Activated CD4-positive, CD25-positive, alpha-beta regulatory T cell treated with anti-CD3 and anti-CD28 coated beads, Interleukin-2, amount 50 U/mL, for 16 hours (primary cell): Measurements from ENCODE around the gene PIGU.
"Not testable (repeated sequence)": the region's sequence is repeated elsewhere in the genome, so short reads cannot be mapped to it uniquely, and the experiment has no call there.

ENCODE experiments used
- DNase-seq: peaks from one replicate; pipeline ENCODE4 v3.0.0-alpha.2; 2020; ENCODE audit warnings: low read depth, low spot score

Gene PIGU

DNA sequence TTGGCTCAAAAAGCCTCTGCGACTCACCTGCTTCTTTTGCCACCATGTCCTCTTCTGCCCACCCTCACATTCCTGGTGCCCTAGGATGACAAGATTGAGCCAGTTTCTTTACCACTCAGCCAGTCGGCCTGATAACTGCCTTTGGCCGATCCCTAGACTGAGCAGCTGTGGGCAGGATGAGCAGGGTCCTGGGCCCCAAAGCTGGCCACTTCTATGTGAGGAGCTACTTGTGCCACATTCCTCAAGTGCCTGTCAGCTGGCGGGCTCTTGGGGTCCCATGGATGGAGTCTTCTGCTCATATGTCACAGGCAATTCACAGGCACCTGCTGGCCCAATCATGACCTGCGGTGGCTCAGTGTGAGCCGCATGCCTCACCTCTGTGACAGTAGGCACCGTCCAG, 144.1 kb downstream of the PIGU start:
- no peak for DNase-seq

DNA sequence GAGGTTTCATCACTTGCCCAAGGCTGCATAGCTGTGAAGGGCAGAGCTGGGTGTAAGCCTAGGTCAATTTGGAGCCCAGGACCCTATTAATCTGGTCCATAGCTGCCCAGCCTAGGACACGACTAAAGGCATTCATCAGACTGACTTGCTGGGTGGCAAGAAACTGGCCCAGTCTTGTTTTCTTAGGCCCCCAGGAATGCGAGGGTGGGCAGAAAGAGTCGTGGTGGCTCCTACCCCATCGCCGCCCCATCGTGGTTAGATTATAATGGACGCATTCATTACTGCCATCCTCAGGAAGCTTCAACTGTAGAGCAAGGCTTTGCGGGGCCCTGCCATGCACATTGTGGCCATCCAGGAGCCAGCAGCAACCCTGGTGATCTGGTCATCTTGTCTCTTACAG, 144.6 kb downstream of the PIGU start:
- no peak for DNase-seq

DNA sequence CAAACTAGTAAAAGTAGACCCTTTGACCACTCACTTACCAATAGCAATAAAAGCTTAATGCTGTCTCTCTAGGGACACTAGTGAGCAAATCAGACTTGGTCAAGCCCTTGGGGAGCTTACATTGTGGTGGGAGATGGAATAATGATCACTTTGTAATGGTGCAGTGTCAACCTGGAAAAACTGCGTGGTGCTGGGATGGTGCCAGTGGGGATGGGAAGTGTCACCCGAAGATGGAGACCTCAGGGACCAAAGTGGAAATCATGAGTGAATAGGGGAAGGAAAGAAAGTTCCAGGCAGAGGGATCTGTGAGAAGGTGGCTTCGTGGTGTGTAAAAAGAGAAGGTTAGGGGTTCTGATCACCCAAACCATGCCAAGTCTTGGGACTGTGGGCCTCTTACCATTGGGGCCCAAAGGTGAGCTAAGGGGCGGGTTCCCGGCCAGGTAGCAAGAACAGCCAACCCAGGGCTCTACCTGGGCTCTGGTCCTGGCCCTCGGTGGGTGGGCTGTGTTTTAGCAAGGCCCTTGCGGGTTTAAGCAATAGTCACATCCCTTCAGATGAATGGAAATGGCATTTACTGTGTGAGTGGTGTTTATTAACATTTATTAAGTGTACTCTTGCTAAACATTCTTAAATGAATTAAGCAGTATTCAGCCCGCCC, 145.2 kb downstream of the PIGU start:
- DNase-seq, result no peak

DNA sequence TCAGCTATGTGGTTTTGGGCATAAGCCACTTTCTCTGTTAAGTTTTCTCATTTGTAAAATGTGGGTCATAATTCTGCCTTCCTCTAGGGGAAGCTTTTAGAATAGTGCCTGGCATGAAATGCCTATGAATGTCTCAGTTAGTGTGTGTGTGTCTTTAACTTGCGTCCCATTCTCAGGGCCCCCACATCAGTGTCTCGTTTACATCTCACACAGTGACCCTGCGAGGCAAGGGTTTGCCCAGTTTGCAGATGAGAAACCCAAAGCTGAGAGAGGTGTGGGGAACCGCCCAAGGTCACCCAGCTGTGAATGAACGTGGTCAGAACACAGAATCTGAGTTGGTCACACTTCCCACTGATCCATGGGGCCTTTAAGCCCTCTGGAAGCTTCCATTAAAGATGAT, 146.6 kb downstream of the PIGU start:
- no peak for DNase-seq

DNA sequence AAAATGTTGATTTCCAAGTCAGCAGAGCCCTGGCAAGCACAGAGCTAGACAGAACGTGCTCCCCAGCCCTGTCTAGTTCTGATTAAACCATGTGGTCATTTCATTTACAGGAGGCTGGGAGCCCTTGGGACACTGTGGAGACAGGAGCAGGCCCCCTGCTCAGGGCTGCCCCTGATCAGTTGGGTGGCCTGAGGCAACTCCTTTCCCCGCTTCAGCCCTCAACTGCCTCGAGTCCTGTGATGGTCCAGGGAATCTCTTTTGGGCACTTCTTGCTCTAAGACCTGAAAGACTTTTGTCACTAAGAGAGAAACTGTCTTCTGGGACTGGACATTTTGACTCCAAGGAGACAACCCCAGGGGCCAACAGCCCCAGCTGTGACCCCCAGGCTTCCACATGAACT, 147.2 kb downstream of the PIGU start:
- no peak for DNase-seq

DNA sequence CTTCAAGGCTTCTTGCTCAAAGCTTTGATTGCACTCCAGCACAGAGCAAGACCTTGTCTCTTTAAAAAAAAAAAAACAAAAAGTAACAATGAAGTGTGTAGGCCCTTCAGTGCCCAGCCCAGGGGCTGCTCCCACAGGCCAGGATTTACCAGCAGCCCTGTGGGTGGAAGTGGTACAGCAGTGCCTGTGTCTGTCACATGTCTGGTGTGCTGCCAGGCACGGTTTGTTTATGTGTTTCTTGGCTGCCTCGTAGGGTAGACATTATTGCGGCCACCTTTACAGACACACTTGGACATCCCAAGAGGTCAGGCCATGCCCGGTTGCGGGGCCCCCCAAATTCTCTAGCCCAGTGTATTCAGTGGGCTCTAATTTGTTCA, 148.0 kb downstream of the PIGU start:
- DNase-seq, result no peak

DNA sequence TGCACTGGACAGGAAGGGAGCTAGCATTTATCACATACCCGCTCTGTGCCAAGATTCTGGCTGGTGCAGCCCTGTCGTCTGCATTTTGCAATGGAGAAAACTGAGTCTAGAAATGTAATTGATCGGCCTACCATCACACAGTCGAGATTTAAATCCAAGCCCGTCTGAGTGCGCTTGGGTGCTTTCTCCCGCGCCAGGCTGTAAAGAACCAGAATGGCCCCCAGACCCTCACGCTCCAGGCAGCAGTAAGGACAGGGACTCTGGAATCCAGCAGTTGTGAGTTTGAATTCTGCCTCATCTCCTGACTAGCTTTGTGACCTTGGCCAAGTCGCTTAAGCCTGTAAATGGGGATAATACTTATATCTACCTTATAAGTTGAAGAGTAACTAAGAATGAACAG, 149.9 kb downstream of the PIGU start:
- DNase-seq, result no peak

DNA sequence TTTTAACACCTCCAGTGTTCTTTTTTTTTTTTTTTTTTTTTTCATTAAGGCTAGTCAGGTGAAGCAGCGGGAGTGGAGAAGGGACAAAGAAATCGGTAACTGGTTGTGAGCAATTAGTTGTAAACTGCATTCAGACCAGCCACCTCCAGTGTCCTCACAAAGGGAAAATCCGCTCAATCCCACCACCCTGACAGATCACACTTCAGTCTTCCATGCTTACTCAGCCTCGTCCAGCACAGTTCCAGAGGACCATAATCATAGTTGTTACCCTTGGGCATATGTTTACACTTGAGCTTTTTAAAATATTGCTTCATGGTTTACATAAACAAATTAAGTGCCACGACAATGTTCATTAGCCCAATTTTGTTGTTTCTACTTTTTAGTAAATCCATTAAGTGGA, 150.4 kb downstream of the PIGU start:
- no peak for DNase-seq

DNA sequence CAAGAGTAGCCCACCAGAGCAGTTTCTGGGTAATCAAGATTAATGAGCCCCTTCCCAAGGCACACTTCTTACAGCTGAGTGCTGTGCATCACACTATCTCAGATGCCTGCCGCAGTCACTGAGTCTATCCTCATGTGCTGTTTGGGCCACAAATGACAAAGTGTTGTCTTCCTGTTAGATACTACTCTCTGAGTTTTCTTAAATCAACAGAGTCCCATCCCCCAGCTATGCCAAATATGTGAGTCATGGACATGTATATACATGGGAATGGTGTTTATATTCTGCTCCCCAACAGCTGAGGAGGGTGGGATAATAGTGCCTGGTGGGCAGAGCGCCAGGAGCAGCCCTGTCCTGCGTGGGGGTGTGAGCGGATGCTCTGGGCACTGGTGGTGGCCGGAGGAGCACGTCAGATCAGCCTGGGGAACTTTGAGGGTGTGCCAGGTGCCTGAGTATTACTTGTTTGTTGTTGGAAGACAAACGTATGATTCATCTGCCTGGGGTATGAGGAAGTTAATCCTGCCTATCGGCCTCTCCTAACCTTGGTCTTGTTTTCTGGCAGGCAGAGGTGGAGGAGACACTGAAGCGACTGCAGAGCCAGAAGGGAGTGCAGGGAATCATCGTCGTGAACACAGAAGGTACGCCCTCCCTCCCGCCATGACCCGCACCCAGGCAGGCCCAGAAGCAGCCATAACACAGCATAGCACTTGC, 151.0 kb downstream of the PIGU start:
- no peak for DNase-seq

DNA sequence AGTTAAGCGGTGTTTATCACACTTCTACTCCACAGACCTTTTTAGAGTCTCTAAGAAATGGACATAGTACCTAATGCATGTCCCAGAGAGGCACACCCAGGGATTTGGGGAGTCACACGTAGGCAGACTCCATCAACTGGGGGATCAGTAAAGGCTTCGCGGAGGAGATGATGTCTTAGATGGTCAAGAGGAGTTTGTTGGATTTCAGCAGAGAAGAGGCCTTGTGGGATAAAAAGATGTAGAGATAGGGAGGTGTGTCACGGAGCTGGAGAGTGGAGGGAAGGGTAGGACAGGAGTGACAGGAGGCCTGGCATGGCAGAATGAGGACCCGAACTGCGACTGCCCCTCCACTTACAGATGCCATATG, 151.6 kb downstream of the PIGU start:
- DNase-seq, result no peak

DNA sequence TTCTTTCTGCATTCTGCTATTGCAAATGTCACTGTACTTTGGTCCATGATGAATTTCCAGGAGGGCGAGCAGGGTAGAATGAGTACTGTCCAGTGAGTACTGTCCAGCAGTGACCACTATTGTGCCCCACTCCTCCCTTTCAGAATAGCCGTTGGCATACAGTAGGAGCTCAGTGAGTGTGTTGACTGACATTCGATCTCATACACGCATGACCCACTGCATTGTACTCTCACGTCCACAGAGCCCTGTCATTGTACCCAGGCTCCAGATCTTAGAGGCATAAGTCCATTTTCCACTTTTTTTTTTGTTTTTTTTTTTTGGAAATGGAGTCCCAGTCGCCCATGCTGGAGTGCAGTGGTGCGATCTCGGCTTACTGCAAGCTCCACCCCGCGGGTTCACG, 152.5 kb downstream of the PIGU start:
- DNase-seq, result no peak

DNA sequence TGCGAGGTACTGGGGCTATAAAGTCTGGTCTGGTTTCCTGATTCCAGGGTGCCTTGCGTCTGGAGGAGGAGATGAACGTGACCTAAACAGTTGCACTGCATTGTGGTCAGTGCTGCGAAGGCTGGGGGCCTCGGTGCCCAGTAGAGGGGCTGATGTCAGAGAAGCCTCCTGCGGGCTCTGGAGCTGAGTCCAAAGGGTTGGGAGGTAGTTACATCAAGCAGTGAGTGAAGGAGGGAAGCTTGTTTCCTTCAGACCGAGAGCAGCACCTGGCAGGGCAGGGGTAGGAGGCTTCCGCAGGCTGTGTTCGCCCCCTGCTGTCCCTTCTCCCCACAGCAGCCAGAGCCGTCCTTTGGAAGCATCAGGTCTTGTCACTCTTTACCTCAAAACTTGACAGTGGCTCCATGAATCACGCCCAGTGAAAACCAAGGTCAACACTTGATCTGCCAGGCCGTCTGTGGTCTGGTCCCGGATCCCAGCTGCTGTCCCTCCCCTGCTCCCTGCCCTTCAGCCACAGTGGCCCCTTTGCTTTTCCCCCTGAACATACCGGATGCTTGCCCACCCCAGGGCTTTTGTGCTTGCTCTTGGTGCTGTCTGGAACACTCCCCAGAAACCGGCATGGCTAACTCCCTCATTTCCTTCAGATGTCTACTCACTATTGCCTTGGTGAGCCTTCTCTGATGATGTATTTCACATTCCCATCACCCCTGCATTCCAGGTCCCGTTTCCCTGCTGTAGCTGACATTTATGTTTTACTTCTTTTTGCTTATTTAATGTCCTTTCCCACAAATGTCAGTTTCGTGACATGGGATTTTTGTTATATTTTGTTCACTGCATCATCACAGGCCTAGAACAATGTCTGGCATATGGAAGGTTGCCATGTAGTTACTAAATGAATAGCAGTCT, 153.7 kb downstream of the PIGU start:
- DNase-seq, result no peak

DNA sequence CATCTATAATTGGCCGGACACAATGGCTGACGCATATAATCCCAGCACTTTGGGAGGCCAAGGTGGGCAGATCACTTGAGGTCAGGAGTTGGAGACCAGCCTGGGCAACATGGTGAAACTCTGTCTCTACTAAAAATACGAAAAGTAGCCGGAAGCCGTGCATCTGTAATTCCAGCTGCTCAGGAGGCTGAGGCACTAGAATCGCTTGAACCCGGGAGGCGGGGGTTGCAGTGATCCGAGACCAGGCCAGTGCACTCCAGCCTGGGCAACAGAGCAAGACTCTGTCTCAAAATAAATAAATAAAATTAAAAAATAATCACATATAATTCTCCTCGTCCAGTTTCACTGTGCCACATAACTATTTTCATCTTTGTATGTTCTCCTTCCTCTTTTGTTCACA, 157.1 kb downstream of the PIGU start:
- DNase-seq, result not testable (repeated sequence)

DNA sequence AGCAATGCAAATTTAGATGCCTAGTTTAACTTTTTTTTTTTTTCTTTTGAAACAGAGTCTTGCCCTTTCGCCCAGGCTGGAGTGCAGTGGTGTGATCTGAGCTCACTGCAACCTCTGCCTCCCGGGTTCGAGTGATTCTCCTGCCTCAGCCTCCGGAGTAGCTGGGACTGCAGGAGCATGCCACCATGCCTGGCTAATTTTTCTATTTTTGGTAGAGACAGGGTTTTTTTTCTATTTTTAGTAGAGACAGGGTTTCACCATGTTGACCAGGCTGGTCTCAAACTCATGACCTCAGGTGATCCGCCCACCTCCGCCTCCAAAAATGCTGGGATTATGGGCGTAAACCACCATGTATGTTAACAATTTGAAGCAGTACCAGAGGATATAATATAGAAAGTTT, 158.0 kb downstream of the PIGU start:
- DNase-seq, result not testable (repeated sequence)

DNA sequence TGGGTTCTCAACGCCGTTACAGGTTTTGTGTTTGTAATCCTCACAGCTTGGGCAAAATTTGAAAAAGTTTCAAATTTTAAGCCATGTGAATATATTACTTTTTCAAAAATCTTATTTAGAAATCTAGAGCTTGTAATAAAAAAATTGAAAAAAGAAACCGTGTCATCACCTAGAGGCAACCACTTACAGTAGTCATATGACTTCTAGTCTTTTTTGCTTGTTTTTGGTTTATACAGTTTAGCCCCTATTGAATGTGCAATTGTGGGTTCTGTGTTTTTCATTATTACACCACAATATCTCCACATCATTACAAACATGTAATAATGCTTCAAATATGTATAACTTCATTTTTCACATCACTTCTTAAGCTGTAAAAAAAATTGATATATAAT, 159.8 kb downstream of the PIGU start:
- DNase-seq, result no peak

DNA sequence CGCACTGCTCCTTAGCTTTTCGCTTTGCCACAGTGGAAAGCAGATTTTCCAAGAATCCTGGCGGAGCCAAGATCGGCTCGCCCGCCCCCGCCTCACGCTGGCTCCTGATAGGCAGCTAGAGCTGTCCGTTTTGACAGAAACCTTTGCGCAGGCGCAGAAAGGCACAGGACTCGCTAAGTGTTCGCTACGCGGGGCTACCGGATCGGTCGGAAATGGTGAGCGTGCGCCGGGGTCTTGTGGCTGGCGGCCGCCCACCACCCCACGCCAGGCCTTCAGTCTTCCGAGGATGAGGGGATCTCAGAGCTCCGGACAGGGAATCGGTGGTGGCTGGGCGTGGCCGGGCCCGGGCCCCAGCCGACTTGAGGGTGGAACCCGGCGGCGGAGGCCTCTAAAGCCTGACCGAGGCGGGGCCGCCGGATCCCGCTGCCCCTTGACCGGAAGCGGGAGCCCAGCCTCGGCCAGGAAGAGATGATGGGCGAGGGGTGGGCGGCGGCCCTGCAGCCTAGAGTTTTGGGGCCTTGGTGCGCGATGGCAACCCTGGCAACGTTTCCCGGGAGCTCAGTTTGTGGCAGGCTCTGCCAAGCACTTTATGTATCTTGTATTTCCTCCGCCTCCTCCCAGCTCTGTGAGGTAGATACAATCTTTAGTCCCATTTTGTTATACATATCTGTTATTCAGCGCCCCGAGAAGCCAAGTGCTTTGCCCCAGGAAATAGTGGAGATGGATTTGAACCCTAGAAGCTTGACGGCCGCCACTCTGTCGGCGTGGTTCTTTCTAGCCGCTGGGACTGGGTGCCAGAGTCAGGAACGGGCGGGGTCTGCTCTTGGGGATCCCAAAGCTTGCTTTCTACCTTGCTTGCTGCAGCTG, 160.4 kb downstream of the PIGU start, which contains the start of gene DYNLRB1:
DYNLRB1 (plus strand) TSS at position 176 of the 867 bp plus-strand sequence; CDS start at position 213, 37 bp downstream.
- DNase-seq, result peak; percentile 92

DNA sequence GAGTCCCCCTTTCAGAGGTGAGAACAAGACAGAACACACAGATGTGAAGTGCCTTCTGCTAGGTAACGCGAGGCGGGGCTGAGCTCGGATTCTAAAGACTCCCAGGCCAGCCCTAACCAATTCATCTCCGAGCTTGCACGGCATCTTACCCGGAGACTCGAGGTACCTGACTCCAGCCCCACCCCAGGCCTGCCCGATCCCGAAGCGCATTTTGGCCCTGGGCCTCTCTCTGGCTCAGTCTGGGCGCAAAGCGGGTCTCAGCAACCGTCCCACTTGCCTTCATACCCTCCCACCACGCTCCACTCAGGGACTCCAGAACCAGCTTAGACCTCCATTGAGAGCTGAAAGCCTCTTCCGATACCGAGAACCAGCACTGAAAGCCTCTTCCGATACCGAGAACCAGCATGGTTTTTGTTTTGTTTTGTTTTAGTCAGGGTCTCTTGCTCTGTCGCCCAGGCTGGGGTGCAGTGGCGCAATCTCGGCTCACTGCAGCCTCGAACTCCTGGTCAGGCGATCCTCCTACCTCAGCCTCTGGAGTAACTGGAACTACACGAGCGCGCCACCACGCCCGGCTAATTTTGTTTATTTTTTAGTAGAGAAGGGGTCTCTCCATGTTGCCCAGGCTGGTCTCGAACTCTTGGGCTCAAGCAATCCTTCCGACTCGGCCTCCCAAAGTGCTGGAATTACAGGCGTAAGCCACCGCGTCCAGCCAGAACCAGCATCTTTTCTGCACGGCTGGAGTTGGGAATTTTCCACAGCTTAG, 161.2 kb downstream of the PIGU start:
- DNase-seq, result peak; percentile 59

DNA sequence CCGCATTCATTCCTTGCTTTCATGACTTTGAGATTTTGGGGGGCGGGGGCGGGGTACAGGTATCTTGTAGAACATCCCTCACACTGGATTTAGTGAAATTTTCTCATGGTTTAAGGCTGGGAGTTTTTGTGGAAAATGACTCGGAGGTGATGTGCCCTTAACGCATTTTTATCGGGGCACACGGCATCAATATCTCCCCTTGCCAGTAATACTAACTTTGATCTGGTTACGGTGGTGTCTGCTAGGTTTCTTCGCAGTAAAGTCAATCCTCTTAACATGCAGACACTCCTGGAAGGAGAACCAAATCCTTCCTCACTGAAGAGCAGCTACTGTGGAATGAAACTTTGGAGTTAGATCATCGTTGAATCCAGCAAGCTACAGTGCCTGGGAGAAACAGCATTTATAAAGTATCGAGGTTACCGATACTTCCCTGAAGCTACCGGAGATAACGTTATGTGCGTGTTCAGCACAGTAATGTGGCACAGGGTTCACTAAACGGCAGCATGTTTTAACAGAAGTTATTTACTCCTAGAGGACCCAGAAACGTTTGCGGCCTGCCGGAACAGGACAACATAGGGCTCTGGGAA, 161.9 kb downstream of the PIGU start:
- no peak for DNase-seq

DNA sequence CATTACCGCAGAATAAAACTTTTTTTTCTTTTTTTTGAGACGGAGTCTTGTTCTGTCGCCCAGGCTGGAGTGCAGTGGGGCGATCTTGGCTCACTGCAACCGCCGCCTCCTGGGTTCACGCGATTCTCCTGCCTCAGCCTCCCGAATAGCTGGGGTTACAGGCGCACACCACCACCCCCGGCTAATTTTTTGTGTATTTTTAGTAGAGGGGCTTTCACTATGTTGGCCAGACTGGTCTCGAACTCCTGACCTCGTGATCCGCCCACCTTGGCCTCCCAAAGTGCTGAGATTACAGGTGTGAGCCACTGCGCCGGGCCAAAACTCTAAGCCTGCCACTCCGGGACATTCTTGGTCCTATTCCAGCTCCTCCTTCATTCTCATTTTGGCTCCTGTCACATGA, 162.9 kb downstream of the PIGU start:
- DNase-seq, result not testable (repeated sequence)

DNA sequence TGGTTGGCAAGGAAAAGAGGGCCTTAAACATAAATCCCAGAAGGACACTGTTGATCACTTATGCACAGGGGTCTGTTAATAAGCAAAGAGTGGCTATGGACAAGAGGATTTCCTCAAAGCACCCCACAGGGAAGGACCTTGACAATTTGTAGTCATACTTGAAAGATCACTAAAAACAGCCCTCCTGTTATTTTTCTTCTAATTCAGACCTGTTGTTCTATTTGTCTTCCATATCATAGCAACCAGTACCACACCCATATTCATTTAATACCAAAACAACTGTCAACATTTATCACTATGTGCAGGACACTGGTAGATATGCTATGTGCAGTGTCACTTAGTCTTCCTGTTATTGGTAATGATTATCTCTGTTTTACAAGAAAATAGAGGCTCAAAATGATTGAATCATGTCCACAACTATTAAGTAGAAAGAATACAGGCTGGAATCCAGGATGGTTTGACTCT, 163.9 kb downstream of the PIGU start:
- DNase-seq, result no peak
